ENCODE data around the gene UNC5A. TPM values are rescaled to one million over a fixed set of nuclear protein-coding genes. Genes with fewer than 3 reads are reported as not detected.

UNC5A gene
- total RNA-seq, 1 donor from 2014 or later = 1.7 TPM

DNA sequence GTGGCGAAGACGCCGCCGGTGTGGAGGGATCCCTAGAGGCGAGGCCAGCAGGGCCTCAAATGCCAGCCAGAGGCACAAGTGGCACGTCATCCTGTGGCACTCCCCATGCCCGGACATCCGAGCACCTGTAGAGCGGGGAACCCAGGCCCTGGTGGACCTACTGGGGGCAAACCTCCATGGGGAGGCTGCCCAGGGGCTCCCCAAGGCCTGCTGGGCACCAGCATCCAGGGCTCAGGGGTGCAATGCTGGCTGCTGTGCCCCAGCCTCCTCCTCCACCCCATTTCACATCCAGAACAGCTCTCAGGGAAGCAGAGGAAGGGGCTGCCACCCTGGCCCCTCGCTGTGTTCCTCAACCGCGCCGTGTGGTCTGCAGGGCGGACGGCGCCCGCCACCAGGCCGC, 45.2 kb downstream of the UNC5A start:
- TF ChIP-seq, protein P1, sequence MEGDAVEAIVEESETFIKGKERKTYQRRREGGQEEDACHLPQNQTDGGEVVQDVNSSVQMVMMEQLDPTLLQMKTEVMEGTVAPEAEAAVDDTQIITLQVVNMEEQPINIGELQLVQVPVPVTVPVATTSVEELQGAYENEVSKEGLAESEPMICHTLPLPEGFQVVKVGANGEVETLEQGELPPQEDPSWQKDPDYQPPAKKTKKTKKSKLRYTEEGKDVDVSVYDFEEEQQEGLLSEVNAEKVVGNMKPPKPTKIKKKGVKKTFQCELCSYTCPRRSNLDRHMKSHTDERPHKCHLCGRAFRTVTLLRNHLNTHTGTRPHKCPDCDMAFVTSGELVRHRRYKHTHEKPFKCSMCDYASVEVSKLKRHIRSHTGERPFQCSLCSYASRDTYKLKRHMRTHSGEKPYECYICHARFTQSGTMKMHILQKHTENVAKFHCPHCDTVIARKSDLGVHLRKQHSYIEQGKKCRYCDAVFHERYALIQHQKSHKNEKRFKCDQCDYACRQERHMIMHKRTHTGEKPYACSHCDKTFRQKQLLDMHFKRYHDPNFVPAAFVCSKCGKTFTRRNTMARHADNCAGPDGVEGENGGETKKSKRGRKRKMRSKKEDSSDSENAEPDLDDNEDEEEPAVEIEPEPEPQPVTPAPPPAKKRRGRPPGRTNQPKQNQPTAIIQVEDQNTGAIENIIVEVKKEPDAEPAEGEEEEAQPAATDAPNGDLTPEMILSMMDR (conservative IDR thresholded peaks at IDR 0.05) = no peak
- DNase-seq (ENCODE audit: extremely low spot score, unreplicated experiment) = no peak

DNA sequence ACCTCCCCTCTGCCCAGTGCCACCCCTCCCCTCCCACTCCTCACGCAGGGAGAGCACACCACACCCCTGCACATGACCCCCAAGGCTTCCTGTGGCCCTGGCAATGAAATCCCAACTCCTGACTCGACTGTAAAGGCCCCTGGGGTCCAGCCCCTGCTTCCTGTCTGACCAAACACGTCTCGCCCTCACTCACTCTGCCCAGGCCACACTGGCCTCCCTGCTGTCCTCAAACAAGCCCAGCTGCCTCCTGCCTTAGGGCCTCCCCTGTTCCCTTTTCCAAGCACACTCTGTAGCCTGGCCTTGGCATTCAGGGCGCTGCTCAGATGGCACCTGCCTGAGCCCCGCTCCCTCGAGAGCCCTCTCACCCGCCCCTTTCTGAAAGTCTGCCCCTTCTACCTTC, 46.4 kb downstream of the UNC5A start:
- Mint-ChIP-seq H3K4me3 (no peak overlapping the region), H3K36me3 (no peaks in the 10 kb centered on the region), H3K27me3 (peaks cover 17% of the 10 kb centered on the region), H3K9me3 (no peaks in the 10 kb centered on the region), H3K4me1 (ENCODE audit: unreplicated experiment) (no peaks in the 10 kb centered on the region), H3K27ac (no peak overlapping the region)
- TF ChIP-seq, protein P1 (conservative IDR thresholded peaks at IDR 0.05) = no peak
- no peak for DNase-seq (ENCODE audit: extremely low spot score, unreplicated experiment)

More for the DNA sequence above, 45.2 kb downstream of the UNC5A start:
- Mint-ChIP-seq H3K36me3 (no peaks in the 10 kb centered on the region), H3K4me1 (ENCODE audit: unreplicated experiment) (no peaks in the 10 kb centered on the region), H3K27ac (no peak overlapping the region), H3K4me3 (no peak overlapping the region), H3K27me3 (peaks cover 17% of the 10 kb centered on the region), H3K9me3 (no peaks in the 10 kb centered on the region)

GRCh38 chr5:176857216-176857893, 47.0 kb downstream of the UNC5A start:
- TF ChIP-seq, protein P1 (conservative IDR thresholded peaks at IDR 0.05) = no peak
- Mint-ChIP-seq H3K4me1 (ENCODE audit: unreplicated experiment) (no peaks in the 10 kb centered on the region), H3K27ac (no peak overlapping the region), H3K9me3 (no peaks in the 10 kb centered on the region), H3K36me3 (no peaks in the 10 kb centered on the region), H3K4me3 (no peak overlapping the region), H3K27me3 (peaks cover 13% of the 10 kb centered on the region)
- no peak for DNase-seq (ENCODE audit: extremely low spot score, unreplicated experiment)

GRCh38 chr5:176857894-176858273, 47.5 kb downstream of the UNC5A start:
- Mint-ChIP-seq H3K36me3 (no peaks in the 10 kb centered on the region), H3K27me3 (peaks cover 14% of the 10 kb centered on the region), H3K9me3 (no peaks in the 10 kb centered on the region), H3K4me3 (no peak overlapping the region), H3K4me1 (ENCODE audit: unreplicated experiment) (peaks cover under 1% of the 10 kb centered on the region), H3K27ac (no peak overlapping the region)
- no peak for DNase-seq (ENCODE audit: extremely low spot score, unreplicated experiment)
- TF ChIP-seq, protein P1 (conservative IDR thresholded peaks at IDR 0.05) = no peak

DNA sequence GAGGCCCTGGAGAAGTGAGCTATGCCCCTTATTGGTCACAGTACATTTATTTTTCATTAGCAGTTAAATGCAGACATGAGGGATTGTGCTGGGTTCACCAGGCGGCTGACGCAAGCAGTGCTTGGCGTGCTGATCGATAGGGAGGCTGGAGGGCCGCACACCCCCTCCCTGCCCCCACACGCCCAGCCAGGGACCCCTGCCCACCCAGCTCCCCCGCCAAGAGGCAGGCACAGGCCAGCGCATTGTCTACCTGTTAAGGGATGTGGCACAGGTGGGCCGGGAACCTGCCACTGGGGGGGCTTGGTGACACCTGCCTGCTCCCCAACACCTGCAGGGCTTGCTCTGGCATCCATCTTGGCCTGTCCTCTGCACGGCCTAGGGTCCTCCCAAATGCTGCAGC, 49.6 kb downstream of the UNC5A start:
- Mint-ChIP-seq H3K27me3 (peaks cover 13% of the 10 kb centered on the region), H3K4me1 (ENCODE audit: unreplicated experiment) (peaks cover 5% of the 10 kb centered on the region), H3K27ac (no peak overlapping the region), H3K36me3 (no peaks in the 10 kb centered on the region), H3K4me3 (no peak overlapping the region), H3K9me3 (no peaks in the 10 kb centered on the region)
- no peak for DNase-seq (ENCODE audit: extremely low spot score, unreplicated experiment)
- TF ChIP-seq, protein P1 (conservative IDR thresholded peaks at IDR 0.05) = no peak
